Measurements from ENCODE around the gene AGPAT2.
A peak's percentile ranks its signal among the peaks of the same experiment; 100 is the strongest.

The AGPAT2 gene

DNA sequence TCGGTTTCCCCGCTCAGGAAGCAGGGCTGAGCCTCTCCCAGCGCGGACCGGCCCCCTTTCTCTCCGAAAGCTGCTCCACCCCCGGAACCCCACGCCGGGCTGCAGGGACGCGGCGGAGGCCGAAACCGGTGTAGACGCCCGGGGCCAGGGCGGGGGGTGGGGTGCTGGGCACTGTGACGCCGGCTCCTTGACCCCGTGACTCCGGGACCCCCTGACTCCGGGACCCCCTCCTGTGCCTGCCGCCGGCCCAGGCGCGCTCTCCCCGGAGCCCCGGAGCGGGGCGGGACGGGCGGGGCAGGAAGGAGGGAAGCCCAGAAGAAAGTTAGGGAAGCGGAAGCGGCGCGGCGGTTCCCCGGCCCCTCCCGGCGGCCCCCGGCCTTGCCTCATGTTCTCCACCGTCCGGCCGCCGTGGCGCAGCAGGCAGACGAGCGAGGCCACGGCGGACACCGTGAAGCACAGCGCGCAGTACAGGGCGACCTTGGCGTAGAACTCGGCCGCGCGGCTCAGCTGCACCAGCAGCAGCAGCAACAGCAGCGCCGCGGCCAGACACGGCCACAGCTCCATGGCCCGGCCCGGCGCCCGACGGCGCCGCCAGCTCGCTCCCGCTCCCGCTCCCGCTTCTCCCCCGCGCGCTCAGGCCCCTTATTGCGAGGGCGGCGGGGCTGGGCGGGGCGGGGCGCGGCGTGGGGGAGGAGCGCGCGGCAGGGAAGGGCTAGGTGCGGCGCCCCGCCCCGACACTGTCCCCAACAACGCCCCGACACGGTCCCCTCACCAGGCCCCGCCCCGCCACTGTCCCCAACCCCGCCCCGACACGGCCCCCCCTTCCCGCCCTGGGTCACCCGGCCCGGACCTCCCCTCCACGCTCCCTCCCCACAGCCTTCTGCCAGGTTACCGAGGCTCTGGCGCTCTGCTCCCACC lies at the start of gene AGPAT2:
AGPAT2 (minus strand) TSS at position 664 of the 918 bp plus-strand sequence; CDS start at position 564, 100 bp downstream.
- peak; percentile 72 for DNase-seq

DNA sequence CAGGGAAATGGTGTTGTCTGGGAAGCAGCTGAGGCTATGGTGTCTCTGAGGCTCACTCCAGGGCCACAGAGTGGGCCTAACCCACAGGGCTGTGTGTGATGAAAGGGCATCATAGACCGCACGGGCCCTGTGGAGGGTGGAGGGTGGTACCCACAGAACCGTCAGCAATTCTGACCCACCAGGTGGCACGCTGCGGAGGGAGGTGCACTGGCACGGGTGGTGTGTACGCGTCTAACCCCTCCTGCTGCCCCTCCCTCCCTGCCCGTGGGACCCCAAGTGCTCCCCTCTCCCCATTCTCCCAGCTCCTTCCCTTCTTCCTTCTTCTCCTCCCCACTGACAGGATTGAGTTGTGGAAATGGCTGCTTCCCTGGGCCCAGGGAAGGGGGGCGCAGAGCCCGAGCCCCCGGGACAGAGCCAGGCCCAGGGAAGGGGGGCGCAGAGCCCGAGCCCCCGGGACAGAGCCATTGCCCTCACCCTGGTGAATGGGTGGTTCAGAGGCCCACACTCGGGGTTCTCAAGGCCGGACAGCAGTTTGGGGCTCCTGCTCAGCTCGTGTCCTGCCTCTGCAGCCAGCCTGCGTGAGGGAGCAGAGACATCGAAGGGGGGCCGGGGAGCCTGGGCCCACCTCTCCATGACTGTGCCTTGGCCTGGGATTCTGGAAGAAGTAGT lies 48.7 kb upstream of the AGPAT2 start:
- DNase-seq: no peak

- no peak for DNase-seq
Observed at GRCh38 chr9:136734837-136735496, 47.7 kb upstream of the AGPAT2 start.

DNA sequence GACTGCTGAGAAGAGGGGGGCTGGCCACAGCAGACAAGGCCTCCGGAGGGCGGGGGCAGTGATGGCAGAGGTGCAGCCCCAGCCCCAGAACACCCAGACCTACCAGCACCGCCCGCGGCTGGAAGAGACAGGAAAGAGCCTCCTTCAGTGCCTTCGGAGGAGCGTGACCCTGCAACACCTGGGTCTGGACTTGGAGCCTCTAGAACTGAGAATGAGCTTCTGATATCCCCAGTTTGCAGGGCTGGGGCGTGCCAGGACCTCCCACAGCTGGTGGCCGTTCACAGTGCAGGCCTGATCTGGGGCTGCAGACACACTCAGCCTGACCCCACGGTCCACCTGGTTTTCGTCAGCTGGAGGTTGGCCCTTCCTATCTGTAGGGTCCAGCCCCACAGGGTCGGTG lies 46.4 kb upstream of the AGPAT2 start:
- no peak for DNase-seq

DNA sequence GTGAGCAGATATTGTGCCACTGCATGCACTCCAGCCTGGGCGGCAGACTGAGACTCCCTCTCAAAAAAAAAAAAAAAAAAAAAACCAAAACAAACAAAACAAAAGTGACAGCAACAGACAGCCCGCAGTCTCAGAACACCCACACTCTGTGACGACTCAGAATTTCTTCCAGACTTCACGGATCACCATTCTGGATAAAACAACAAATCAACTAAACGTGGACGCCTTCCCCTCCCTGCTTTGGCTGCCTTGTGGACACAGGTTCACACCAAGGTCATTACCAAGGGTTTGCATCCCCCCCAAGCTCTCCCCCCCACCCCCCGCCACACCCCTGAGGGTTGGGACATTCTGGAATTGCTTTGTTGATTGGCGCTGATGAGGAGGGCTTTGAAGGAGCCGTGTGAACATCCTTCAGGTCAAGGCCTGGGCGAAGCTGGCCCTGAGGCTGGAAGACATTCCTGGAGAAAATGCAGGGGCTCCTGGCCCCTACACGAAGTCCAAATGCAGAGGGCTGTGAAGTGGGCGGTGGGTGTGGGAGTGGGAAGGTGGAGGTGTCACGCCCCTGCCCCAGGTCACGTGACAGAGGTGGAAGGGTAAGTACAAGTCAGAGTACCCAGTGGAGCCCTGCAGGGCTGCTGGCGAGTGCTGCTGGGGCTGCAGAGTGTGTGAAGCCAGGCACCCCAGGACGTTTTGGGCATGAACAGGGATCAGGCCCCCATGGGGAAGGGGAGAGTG lies 45.4 kb upstream of the AGPAT2 start:
- DNase-seq: no peak

DNA sequence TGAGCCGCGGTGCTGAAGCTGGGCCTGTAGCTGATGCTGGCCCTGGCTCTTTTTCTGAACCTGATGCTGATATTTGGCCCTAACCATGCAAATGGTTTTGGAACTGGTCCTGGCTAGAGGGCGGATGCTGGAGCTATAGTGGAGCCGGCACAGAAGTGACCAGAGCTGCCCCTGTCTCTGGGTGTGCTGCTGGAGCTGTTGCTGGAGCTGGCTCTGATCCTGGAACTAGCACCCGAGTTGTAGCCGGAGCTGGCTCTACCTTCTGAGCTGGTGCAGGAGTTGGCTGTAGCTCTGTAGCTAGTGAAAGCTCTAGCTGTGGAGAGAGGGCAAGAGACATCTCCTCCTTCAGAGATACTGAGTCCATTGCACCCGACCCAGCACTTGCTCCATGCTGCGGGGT lies 42.7 kb upstream of the AGPAT2 start:
- DNase-seq: no peak

DNA sequence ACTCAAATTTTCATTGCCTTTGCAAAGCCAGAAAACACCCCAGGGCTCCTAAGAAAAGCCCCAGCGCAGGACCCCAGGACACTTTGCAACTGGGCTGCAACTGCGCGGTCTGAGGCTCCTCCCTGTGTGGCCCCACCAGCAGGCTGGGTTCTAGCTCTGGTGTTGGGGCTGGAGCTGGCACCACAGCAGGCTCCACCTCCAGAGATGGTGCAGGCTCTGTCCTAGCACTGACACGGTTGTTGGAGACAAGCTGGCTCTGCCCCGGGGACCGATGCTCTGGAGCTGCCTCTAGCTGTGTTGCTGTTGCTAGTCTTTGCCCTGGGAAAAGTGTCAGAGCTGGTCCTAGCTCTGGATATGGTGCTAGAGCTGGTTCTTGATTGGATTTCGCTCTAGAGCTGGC lies 41.9 kb upstream of the AGPAT2 start:
- DNase-seq: no peak

DNA sequence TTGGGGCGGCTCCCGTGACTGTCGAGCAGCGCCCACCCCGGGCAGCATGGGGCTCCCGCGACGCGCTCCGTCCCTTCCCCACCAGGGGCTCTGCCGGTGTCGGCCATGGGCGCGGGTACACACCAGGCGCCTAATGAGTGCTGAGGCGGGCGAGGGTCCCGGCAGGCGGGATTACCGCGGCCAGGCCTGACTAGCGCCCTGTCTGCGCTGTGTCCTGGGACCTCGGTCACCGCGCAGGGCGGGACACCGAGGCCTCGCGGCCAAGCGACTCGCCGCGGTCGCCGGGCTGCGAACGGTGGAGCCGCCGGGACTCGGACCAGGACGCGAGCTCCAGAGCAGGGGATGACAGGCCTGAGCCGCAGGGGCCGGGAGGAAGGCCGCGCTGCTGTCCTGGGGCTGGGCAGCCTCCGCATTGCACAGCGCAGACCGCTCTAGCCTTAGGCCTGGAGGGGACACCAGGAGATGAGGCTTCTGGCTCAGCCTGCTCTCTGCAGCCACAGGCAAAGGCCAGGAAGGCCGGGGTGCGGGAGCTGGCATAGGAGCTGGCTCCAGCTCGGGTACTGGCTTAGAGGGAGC lies 41.4 kb upstream of the AGPAT2 start:
- no peak for DNase-seq

- DNase-seq: peak; percentile 93
Observed at GRCh38 chr9:136728080-136728547, 40.9 kb upstream of the AGPAT2 start.

DNA sequence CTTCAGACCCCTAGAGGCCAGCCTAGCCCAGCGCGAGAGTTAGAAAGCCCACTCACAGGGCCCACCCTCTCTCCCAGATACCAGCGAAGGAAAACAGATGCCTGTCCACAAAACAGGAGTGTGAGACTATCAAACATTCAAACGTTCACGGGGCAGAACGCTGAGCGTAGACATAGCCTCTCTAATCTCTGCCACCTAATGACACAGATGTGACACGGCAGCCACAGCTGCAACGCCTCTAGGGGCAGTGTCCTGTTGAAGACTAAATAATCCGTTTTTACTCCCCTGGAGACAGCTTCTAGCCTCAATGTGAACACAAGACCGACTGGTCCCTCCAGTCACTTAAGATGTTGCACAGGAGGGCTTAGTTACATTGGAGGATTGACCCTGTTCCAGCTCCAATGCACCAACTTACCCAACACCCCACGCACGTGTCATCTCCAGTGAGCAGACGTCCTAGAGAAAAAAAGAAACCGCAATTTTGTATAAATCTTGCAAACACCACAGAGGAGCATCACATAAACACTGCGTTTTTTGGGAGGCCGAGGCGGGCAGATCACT lies 39.5 kb upstream of the AGPAT2 start:
- DNase-seq: peak; percentile 64

DNA sequence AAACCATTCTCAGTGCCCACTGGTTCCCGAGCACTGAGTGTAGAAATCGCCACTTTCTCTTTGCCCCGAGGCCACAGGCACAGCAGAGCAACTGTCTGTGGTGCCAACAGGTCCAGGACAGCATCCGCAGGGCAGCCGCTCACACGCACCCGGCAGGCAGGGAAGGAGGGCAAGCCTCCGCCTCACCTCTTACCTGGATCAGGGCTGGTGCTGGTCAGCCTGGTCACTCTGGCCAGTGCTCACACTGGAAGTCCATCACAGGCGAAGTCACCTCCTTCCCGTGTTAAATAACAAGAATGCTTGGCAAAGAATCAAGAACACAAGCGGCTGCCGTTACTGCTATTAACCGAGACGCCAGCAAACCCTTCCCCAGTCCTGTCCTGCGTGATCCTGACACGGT lies 38.9 kb upstream of the AGPAT2 start:
- no peak for DNase-seq

- no peak for DNase-seq
Observed at GRCh38 chr9:136725612-136726011, 38.4 kb upstream of the AGPAT2 start.

DNA sequence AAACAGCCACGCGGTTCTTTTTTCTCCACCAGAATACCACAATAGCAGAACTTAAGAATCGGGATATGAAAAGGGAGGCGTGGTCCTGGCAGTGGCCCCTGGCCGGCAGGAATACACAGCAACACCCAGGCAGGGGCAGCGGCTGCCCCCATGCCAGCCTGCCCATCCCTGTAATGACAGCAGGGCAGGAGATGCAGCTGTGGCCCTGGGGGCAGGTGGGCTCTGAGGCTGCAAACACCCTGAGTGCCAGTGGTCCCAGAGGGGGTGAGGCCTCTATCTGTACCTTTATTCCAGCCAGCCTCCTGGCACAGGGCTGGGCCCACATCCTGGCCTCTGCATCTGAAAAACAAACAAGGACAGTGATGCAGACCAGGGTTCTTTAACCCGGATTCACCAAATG lies 37.5 kb upstream of the AGPAT2 start:
- DNase-seq: no peak

DNA sequence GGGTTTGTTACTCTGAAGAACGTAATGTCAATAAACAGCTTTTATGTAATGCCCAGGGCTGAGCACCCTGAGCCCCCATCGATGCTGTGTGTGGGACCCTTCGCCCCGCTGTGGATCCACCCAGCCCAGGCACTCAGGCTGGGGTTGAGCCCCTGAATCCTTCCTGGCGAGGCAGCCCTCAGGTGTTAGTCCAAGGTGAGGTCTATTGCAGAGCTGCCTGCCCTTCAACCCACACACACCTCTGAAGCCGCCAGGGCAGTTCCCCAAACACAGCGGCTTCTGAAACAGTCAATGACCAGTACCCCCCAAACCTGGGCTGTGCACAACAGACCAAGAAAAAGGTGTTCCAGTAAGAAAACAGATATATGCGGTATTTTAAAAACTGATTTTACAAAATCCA lies 36.7 kb upstream of the AGPAT2 start:
- no peak for DNase-seq

DNA sequence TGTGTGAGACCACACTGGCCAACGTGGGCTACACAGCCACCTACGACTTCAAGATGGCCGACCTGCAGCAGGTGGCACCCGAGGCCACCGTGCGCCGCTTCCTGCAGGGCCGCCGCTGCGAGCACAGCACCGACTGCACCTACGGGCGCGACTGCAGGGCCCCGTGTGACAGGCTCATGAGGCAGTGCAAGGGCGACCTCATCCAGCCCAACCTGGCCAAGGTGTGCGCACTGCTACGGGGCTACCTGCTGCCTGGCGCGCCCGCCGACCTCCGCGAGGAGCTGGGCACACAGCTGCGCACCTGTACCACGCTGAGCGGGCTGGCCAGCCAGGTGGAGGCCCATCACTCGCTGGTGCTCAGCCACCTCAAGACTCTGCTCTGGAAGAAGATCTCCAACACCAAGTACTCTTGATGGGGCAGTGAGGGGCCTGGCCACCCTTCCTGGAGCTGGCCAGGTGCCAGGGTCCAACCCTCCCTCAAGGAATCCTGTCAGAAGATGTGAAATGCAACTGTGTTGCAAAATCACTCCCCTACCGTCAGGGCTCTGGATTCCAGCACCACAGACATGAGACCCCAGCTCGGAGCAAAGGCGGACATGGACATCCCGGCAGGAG lies 36.2 kb upstream of the AGPAT2 start:
- no peak for DNase-seq

GRCh38 chr9:136722969-136723356 lies 35.7 kb upstream of the AGPAT2 start:
- no peak for DNase-seq

GRCh38 chr9:136722093-136722968 lies 35.1 kb upstream of the AGPAT2 start:
- no peak for DNase-seq

- DNase-seq: no peak
Observed at GRCh38 chr9:136721339-136722092, 34.3 kb upstream of the AGPAT2 start.

DNA sequence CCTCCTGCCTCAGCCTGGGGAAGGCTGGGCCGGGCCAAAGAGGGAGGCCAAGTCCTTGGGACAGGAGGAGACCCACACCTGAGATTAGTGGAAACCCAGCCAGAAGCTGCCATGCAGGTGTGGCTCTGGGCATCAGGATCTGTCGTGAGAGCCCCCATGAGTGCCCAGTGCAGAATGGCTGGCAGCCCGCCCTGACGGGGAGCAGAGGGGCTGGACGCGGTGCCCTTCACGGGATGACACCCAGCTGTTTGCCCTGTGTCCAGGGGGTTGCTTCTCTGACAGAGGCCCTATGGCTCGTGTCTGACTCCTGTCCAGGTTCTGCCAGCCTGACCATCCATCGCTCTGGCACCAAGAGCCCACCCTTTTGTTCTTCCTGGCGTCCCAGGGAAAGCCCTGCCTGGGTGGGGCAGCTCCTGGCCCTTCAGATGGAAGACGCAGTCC lies 33.7 kb upstream of the AGPAT2 start:
- no peak for DNase-seq

All from CD4-positive, alpha-beta T cell treated with Interleukin-10 for 1 hour (primary cell).